ENCODE results near the gene GMCL1.

GRCh38 chr2:69848186-69848790 is 18.8 kb downstream of the GMCL1 start:
- TF ChIP-seq CTCF (IDR thresholded peaks at IDR 0.05): no peak
- no peak for TF ChIP-seq POLR2A (IDR thresholded peaks at IDR 0.05)
